Lower lobe of right lung (tissue), 2 donors: Measurements from ENCODE around the gene ZC3H10. TPM values are rescaled to one million over a fixed set of nuclear protein-coding genes. Genes with fewer than 3 reads are reported as not detected.
"Not testable (repeated sequence)": the region's sequence is repeated elsewhere in the genome, so short reads cannot be mapped to it uniquely, and the experiment has no call there.

Experiments used
- ATAC-seq, 2 donors: fragments of 200-7000 bp; cut with Tn5 transposase; one replicate each; pipeline ENCODE4 v1.9.1; 2020 to 2022; ENCODE audit warnings: mild to moderate bottlenecking in 2 of 2, moderate library complexity in 2 of 2
- DNase-seq: peaks from one replicate; pipeline ENCODE4 v3.0.0-alpha.2; 2020
- H3K27ac ChIP-seq: fragments of 200-600 bp; one replicate; pipeline ENCODE4 v1.8.0; 2022
- H3K27me3 ChIP-seq: fragments of 200-600 bp; one replicate; pipeline ENCODE4 v1.8.0; 2022; ENCODE audit warnings: low read depth
- H3K36me3 ChIP-seq: fragments of 200-600 bp; one replicate; pipeline ENCODE4 v1.8.0; 2022; ENCODE audit warnings: mild to moderate bottlenecking
- H3K4me1 ChIP-seq: fragments of 200-600 bp; one replicate; pipeline ENCODE4 v1.8.0; 2022
- H3K4me3 ChIP-seq: fragments of 200-600 bp; one replicate; pipeline ENCODE4 v1.8.0; 2022; ENCODE audit warnings: mild to moderate bottlenecking
- H3K9me3 ChIP-seq: fragments of 200-600 bp; one replicate; pipeline ENCODE4 v1.8.0; 2022
- intact Hi-C: fragments of 100-400 bp; cut with DNase I; formaldehyde crosslinking; loops from one replicate; pipeline ENCODE4 v1.11.0; 2022
- long read RNA-seq: library from polyadenylated mRNA; unstranded; transcript quantifications from one replicate; pipeline ENCODE4 v2.0.0, GENCODE V29; 2021
- total RNA-seq: library from RNA; stranded (reverse); fragmentation: NEBNext Ultra II Directional; extraction: Animal tissue kit (Norgen Biotek cat#: 25700); gene quantifications from one replicate; pipeline ENCODE4 v1.2.1, GENCODE V29; 2021
- TF ChIP-seq, protein P1 (sequence below): fragments of 200-600 bp; IDR thresholded peaks from one replicate; pipeline ENCODE4 v1.8.0; 2022; ENCODE audit warnings: antibody characterized with exemption, mild to moderate bottlenecking
- donor health status: DM: no; HTN: yes; CAD: no; lungs with severe emphysema.

ZC3H10 gene, protein sequence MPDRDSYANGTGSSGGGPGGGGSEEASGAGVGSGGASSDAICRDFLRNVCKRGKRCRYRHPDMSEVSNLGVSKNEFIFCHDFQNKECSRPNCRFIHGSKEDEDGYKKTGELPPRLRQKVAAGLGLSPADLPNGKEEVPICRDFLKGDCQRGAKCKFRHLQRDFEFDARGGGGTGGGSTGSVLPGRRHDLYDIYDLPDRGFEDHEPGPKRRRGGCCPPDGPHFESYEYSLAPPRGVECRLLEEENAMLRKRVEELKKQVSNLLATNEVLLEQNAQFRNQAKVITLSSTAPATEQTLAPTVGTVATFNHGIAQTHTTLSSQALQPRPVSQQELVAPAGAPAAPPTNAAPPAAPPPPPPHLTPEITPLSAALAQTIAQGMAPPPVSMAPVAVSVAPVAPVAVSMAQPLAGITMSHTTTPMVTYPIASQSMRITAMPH
- total RNA-seq: 12.5 TPM
- long read RNA-seq, full-length matches to known transcripts: 18 of 18 reads
- long read RNA-seq, partial matches to known transcripts: 0 of 18 reads
- long read RNA-seq, other reads (novel, unspliced or antisense): 0 of 18 reads

- Histone ChIP-seq H3K27ac (peak within 1 kb of the TSS; percentile 91), H3K4me1 (peaks cover 21% of the 10 kb centered on the region), H3K27me3 (no peaks in the 10 kb centered on the region), H3K4me3 (peak within 1 kb of the TSS; percentile 72), H3K9me3 (no peaks in the 10 kb centered on the region), H3K36me3 (peaks cover 37% of the 10 kb centered on the region)
- intact Hi-C loops: no loop called here
- DNase-seq: peak; percentile 99
- TF ChIP-seq, protein P1, sequence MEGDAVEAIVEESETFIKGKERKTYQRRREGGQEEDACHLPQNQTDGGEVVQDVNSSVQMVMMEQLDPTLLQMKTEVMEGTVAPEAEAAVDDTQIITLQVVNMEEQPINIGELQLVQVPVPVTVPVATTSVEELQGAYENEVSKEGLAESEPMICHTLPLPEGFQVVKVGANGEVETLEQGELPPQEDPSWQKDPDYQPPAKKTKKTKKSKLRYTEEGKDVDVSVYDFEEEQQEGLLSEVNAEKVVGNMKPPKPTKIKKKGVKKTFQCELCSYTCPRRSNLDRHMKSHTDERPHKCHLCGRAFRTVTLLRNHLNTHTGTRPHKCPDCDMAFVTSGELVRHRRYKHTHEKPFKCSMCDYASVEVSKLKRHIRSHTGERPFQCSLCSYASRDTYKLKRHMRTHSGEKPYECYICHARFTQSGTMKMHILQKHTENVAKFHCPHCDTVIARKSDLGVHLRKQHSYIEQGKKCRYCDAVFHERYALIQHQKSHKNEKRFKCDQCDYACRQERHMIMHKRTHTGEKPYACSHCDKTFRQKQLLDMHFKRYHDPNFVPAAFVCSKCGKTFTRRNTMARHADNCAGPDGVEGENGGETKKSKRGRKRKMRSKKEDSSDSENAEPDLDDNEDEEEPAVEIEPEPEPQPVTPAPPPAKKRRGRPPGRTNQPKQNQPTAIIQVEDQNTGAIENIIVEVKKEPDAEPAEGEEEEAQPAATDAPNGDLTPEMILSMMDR: peak; percentile 53
- peak; percentile 90 to 95 for ATAC-seq
Observed at GRCh38 chr12:56117778-56118687, at the start of gene ZC3H10. ZC3H10 (plus strand) TSS chr12:56118266; CDS start chr12:56120563, 2,297 bp downstream.

GRCh38 chr12:56071648-56072047 lies 46.4 kb upstream of the ZC3H10 start:
- Histone ChIP-seq H3K27me3 (no peaks in the 10 kb centered on the region), H3K9me3 (no peaks in the 10 kb centered on the region), H3K4me1 (no peaks in the 10 kb centered on the region), H3K27ac (no peak overlapping the region), H3K4me3 (no peak overlapping the region), H3K36me3 (no peaks in the 10 kb centered on the region)
- ATAC-seq (no peak), DNase-seq (no peak)
- TF ChIP-seq, protein P1: no peak
- intact Hi-C loops: no loop called here

- Histone ChIP-seq H3K4me3 (no peak overlapping the region), H3K27ac (no peak overlapping the region), H3K36me3 (no peaks in the 10 kb centered on the region), H3K9me3 (no peaks in the 10 kb centered on the region), H3K27me3 (peaks cover under 1% of the 10 kb centered on the region), H3K4me1 (peaks cover 4% of the 10 kb centered on the region)
- ATAC-seq (no peak), DNase-seq (no peak)
- intact Hi-C loops: no loop called here
- TF ChIP-seq, protein P1: no peak
Observed at GRCh38 chr12:56074396-56074795, 43.7 kb upstream of the ZC3H10 start.

- H3K9me3 ChIP-seq, H3K27ac ChIP-seq, H3K36me3 ChIP-seq, DNase-seq, H3K4me3 ChIP-seq, ATAC-seq, intact Hi-C loops: not testable (repeated sequence)
- Histone ChIP-seq H3K27me3 (peaks cover 16% of the 10 kb centered on the region), H3K4me1 (peaks cover 17% of the 10 kb centered on the region)
Observed at GRCh38 chr12:56077966-56078365, 40.1 kb upstream of the ZC3H10 start.

- H3K4me3 ChIP-seq: no peak overlapping the region
- no peak for DNase-seq
- H3K36me3 ChIP-seq: no peaks in the 10 kb centered on the region
- TF ChIP-seq, protein P1: no peak
- no peaks in the 10 kb centered on the region for H3K9me3 ChIP-seq
- H3K27ac ChIP-seq: peak overlapping the region; percentile 88
- ATAC-seq: no peak
- peaks cover 16% of the 10 kb centered on the region for H3K27me3 ChIP-seq
- intact Hi-C loops: no loop called here
- H3K4me1 ChIP-seq: peaks cover 17% of the 10 kb centered on the region
Observed at GRCh38 chr12:56078427-56078826, 39.6 kb upstream of the ZC3H10 start.
